K562 (cell line): ENCODE results near the gene C14orf180. TPM values are rescaled to one million over a fixed set of nuclear protein-coding genes. Genes with fewer than 3 reads are reported as not detected.

Source experiments
- ATAC-seq: fragments of 200-7000 bp; cut with Tn5 transposase; 3 replicates; pipeline ENCODE4 v1.9.1; 2020; ENCODE audit warnings: moderate library complexity
- Bru-seq: library from RNA; stranded (reverse); fragments of 400-500 nt; gene quantifications from one replicate; lab custom pipeline; 2021; lab: Mats Ljungman, UMichigan
- BruChase-seq, 2 experiments: library from RNA; stranded (reverse); fragments of 400-500 nt; gene quantifications; one replicate each; lab custom pipeline; 2021; lab: Mats Ljungman, UMichigan
- BruUV-seq: library from RNA; stranded (reverse); fragments of 400-500 nt; replicated peaks from 2 replicates; lab custom pipeline; 2021; lab: Mats Ljungman, UMichigan
- CTCF ChIA-PET: fragments of 300-600 bp; formaldehyde crosslinking; extraction: SDS; loops from one replicate; lab custom pipeline; 2021; ENCODE audit warnings: low intra/inter-chr PET ratio; lab: Yijun Ruan, JAX
- POLR2A ChIA-PET: fragments of 300-600, 350-650 bp; sonication (Branson Sonifier 250); formaldehyde crosslinking; extraction: SDS; loops from one replicate; lab custom pipeline; 2021; ENCODE audit warnings: antibody characterized with exemption, inconsistent platforms; lab: Yijun Ruan, JAX
- DNase-seq, 4 experiments: peaks; one replicate each; pipeline versions ENCODE4 v3.0.0 to v3.0.0-alpha.2; 2011 to 2018; ENCODE audit warnings: low spot score in 3 of 4, mixed read lengths in 3 of 4; ENCODE audit errors: extremely low read depth in 1 of 4
- FAIRE-seq: peaks from 2 replicates; lab custom pipeline; 2011; peaks lifted over from hg19 to GRCh38; lab: Jason Lieb, UNC
- H2AFZ ChIP-seq: 2 replicates; pipeline ENCODE4 v1.6.0; 2011; ENCODE audit warnings: low read depth, low read length, control low read depth, inconsistent platforms
- H3K27ac ChIP-seq: fragments of 200-600 bp; 3 replicates; pipeline ENCODE4 v1.8.0; 2011; ENCODE audit warnings: low read depth, mild to moderate bottlenecking, control low read depth, inconsistent platforms, low read length, moderate library complexity, mixed read lengths; ENCODE audit errors: extremely low read depth
- H3K27me3 ChIP-seq, 2 experiments: fragments of 300-600 bp in 1 of 2; 2 replicates in 1 of 2; 3 replicates in 1 of 2; pipeline versions ENCODE4 v1.6.0 to v1.8.0; 2011; ENCODE audit warnings: inconsistent platforms in 2 of 2, low read length in 2 of 2, mild to moderate bottlenecking in 1 of 2, mixed read lengths in 1 of 2, moderate library complexity in 1 of 2; ENCODE audit not compliant: control insufficient read depth in 2 of 2, insufficient read depth in 2 of 2
- H3K36me3 ChIP-seq: fragments of 300-600 bp; 3 replicates; pipeline ENCODE4 v1.8.0; 2011; ENCODE audit warnings: mild to moderate bottlenecking, low read length, inconsistent platforms; ENCODE audit not compliant: control insufficient read depth, insufficient read depth
- H3K4me1 ChIP-seq, 2 experiments: fragments of 200-600 bp in 1 of 2; replicated peaks in 1 of 2; 2 replicates in 1 of 2; 3 replicates in 1 of 2; pipeline versions ENCODE4 v1.5.1 to v1.8.0; 2011; ENCODE audit warnings: inconsistent platforms in 2 of 2, low read length in 2 of 2, mild to moderate bottlenecking in 1 of 2, mixed read lengths in 1 of 2, moderate library complexity in 1 of 2; ENCODE audit not compliant: control insufficient read depth in 2 of 2, insufficient read depth in 2 of 2
- H3K4me2 ChIP-seq: 2 replicates; pipeline ENCODE4 v1.6.1; 2011; ENCODE audit warnings: low read length, control low read depth, inconsistent platforms, mixed read lengths; ENCODE audit not compliant: insufficient read depth
- H3K4me3 ChIP-seq: fragments of 200-600 bp; sonication (generic), shearing (Covaris generic); 2 replicates; pipeline ENCODE4 v1.5.1; 2016; ENCODE audit warnings: control low read depth, inconsistent platforms
- H3K79me2 ChIP-seq: fragments of 200-600 bp; 3 replicates; pipeline ENCODE4 v1.8.0; 2011; ENCODE audit warnings: low read length, inconsistent platforms; ENCODE audit not compliant: control insufficient read depth, insufficient read depth
- H3K9ac ChIP-seq, 2 experiments: 2 replicates each; pipeline versions ENCODE4 v1.6.0 to v1.6.1; 2011; ENCODE audit warnings: low read depth in 2 of 2, low read length in 2 of 2, control low read depth in 1 of 2, inconsistent platforms in 1 of 2, mild to moderate bottlenecking in 1 of 2, mixed read lengths in 1 of 2; ENCODE audit not compliant: insufficient read depth in 1 of 2
- H3K9me1 ChIP-seq: one replicate; pipeline ENCODE4 v1.6.0; 2011; ENCODE audit warnings: inconsistent platforms, mild to moderate bottlenecking, low read length, moderate library complexity; ENCODE audit not compliant: control insufficient read depth, insufficient read depth
- H3K9me3 ChIP-seq: replicated peaks from 2 replicates; pipeline ENCODE4 v1.5.1; 2011; ENCODE audit warnings: low read depth, low read length, inconsistent platforms; ENCODE audit not compliant: control insufficient read depth, insufficient read depth
- H4K20me1 ChIP-seq: replicated peaks from 2 replicates; pipeline ENCODE4 v1.6.1; 2011; ENCODE audit warnings: low read length, inconsistent platforms, mixed read lengths; ENCODE audit not compliant: control insufficient read depth, insufficient read depth
- ATF4 ChIP-seq: fragments of 450-650 bp; formaldehyde crosslinking; IDR thresholded peaks from 2 replicates; pipeline ENCODE4 v1.4.0; 2022; ENCODE audit warnings: mild to moderate bottlenecking, moderate library complexity
- CREB5 ChIP-seq: fragments of 250-450 bp; sonication (Bioruptor Pico); IDR thresholded peaks from 2 replicates; pipeline ENCODE4 v1.5.0; 2020; ENCODE audit warnings: mild to moderate bottlenecking
- NCOA2 ChIP-seq, 2 experiments: fragments of 450-650 bp; IDR thresholded peaks; 2 replicates each; pipeline ENCODE4 v1.6.1; 2018; ENCODE audit warnings: mild to moderate bottlenecking in 2 of 2, moderate library complexity in 1 of 2; ENCODE audit not compliant: partially characterized antibody in 2 of 2
- NKRF ChIP-seq: fragments of 450-650 bp; IDR thresholded peaks from 2 replicates; pipeline ENCODE4 v1.6.1; 2016; ENCODE audit warnings: borderline replicate concordance
- PRMT5 ChIP-seq: sonication (generic); formaldehyde crosslinking; IDR thresholded peaks from 2 replicates; pipeline ENCODE4 v1.5.0; 2020; ENCODE audit warnings: missing genetic modification reagents
- TEAD2 ChIP-seq: fragments of 450-650 bp; IDR thresholded peaks from 2 replicates; pipeline ENCODE4 v1.6.1; 2016; ENCODE audit warnings: missing genetic modification characterization, control low read depth, missing compliant biosample characterization
- THRA ChIP-seq: fragments of 450-650 bp; IDR thresholded peaks from 2 replicates; pipeline ENCODE4 v1.6.1; 2017; ENCODE audit warnings: mild to moderate bottlenecking, moderate library complexity
- ZBTB7A ChIP-seq: IDR thresholded peaks from 2 replicates; pipeline ENCODE4 v1.6.1; 2011; ENCODE audit warnings: low read depth, mild to moderate bottlenecking, low read length, moderate library complexity, borderline replicate concordance; ENCODE audit not compliant: control insufficient read depth
- ZNF280A ChIP-seq: fragments of 450-650 bp; IDR thresholded peaks from 2 replicates; pipeline ENCODE4 v1.6.1; 2018; ENCODE audit warnings: mild to moderate bottlenecking, low read depth; ENCODE audit not compliant: partially characterized antibody
- WGBS: fragments of 100-300 bp; shearing (Covaris generic); methylation state at CpG from one replicate; pipeline ENCODE4 v1.1.6; 2016; ENCODE audit warnings: low coverage, mixed read lengths; ENCODE audit not compliant: insufficient coverage; ENCODE audit errors: missing lambda C conversion rate; 5-methylcytosine and 5-hydroxymethylcytosine counted together
- in situ Hi-C: fragments of 300-500 bp; cut with MboI; formaldehyde crosslinking; loops from 4 replicates; pipeline ENCODE4 v1.15.0; 2018; ENCODE audit warnings: inconsistent platforms, mixed read lengths
- intact Hi-C: fragments of 100-400 bp; cut with micrococcal nuclease; formaldehyde crosslinking; loops from 2 replicates; pipeline ENCODE4 v1.14.2; 2022
- long read RNA-seq, 3 experiments: library from polyadenylated mRNA in 2 of 3; library from RNA in 1 of 3; unstranded in 2 of 3; stranded (forward) in 1 of 3; transcript quantifications; one replicate each; pipeline ENCODE4 v2.0.0, GENCODE V29; 2019 to 2022
- polyA minus RNA-seq, 3 experiments: library from RNA; depleted of rRNA, polyadenylated mRNA; stranded (reverse); fragments of >200 nt; gene quantifications; 2 replicates each; pipeline ENCODE4 v1.2.3, GENCODE V29; 2011
- polyA plus RNA-seq, 8 experiments: library from polyadenylated mRNA; depleted of rRNA in 4 of 8; stranded (reverse) in 5 of 8; unstranded in 3 of 8; fragments of >200 nt; fragmentation: Nextera tagmentation in 2 of 8; fragmentation: Illumina TruSeq in 1 of 8; extraction: Ambion mirVana in 2 of 8; extraction: Trizol in 1 of 8; gene quantifications; 2 replicates each; pipeline versions ENCODE4 v1.2.1 to v1.2.3, GENCODE V29; 2011 to 2014; ENCODE audit warnings: inconsistent platforms in 1 of 8, missing spikeins in 1 of 8
- total RNA-seq, 7 experiments: library from RNA; depleted of rRNA in 6 of 7; stranded (reverse); fragments of >200 nt in 6 of 7; fragmentation: Illumina TruSeq in 2 of 7; extraction: Trizol in 2 of 7; gene quantifications; 2 replicates each; pipeline versions ENCODE4 v1.2.1 to v1.2.3, GENCODE V29; 2011 to 2021; ENCODE audit warnings: low replicate concordance in 1 of 7

Gene C14orf180
- not detected in 2 replicates for total RNA-seq (2011; cell fraction: chromatin; rRNA removed; ENCODE audit: low replicate concordance)
- total RNA-seq (2011; cell fraction: nucleolus; rRNA removed), result not detected in 2 replicates
- total RNA-seq (2011; cell fraction: nucleoplasm; rRNA removed), result not detected in 2 replicates
- total RNA-seq (2014; rRNA removed), result not detected in 2 replicates
- not detected in 2 replicates for total RNA-seq (2014; rRNA removed; fragmentation: Illumina TruSeq; extraction: Trizol)
- not detected in 2 replicates for total RNA-seq (2015; rRNA removed; fragmentation: Illumina TruSeq; extraction: Trizol)
- not detected in 2 replicates for total RNA-seq (2021)
- not detected in 2 replicates for polyA plus RNA-seq (2011; rRNA removed)
- polyA plus RNA-seq (2011; cell fraction: cytosol; rRNA removed), result 0.04 TPM in 1 of 2 replicates, not detected in the other
- polyA plus RNA-seq (2011; cell fraction: nucleus; rRNA removed), result 0.20 TPM in 1 of 2 replicates, not detected in the other
- polyA plus RNA-seq (2012), result 0.10 and 0.11 TPM in 2 replicates
- not detected in 2 replicates for polyA plus RNA-seq (2014; fragmentation: Illumina TruSeq; extraction: Trizol)
- not detected for polyA plus RNA-seq (2014; fragmentation: Nextera tagmentation; extraction: Ambion mirVana)
- not detected in 2 replicates for polyA plus RNA-seq (2014; rRNA removed)
- polyA minus RNA-seq (2011; rRNA and poly(A)+ RNA removed), result not detected in 2 replicates
- polyA minus RNA-seq (2011; cell fraction: cytosol; rRNA and poly(A)+ RNA removed), result not detected in 2 replicates
- polyA minus RNA-seq (2011; cell fraction: nucleus; rRNA and poly(A)+ RNA removed), result not detected in 2 replicates
- percentile 8 among the genes with signal in this experiment for Bru-seq, nascent RNA
- not detected for BruChase-seq, experiment 1, labeled RNA remaining after a 2-hour chase
- BruChase-seq, experiment 2, labeled RNA remaining after a 6-hour chase, result not detected
- long read RNA-seq, experiment 1, result 0 reads
- long read RNA-seq, experiment 2, result 0 reads
- long read RNA-seq, experiment 3, result 0 reads

- WGBS, result 7% methylated on average over 9 of the region's 17 CpGs
- ATAC-seq (no peak), DNase-seq (no peak), FAIRE-seq (no peak)
- ChIA-PET CTCF (no interaction called here), POLR2A (no interaction called here)
- H3K9ac ChIP-seq, result 0 out of 4 replicates have a peak within 1 kb of the TSS, but pooled peaks of 1 of the 2 experiments have one; percentile 26
- no peaks in the 10 kb centered on the region for H3K9me1 ChIP-seq
- no peaks in the 10 kb centered on the region for H3K9me3 ChIP-seq
- H3K4me1 ChIP-seq, result peaks cover 26 to 94% of the 10 kb centered on the region in 2 experiments
- peaks cover 0 to 5% of the 10 kb centered on the region in 2 experiments; a peak in 1 of 5 replicates for H3K27me3 ChIP-seq
- H3K36me3 ChIP-seq, result no peaks in the 10 kb centered on the region
- no peak within 1 kb of the TSS for H3K4me3 ChIP-seq
- BruUV-seq, result no TSS peak
- no peak within 1 kb of the TSS for H2AFZ ChIP-seq
- H3K4me2 ChIP-seq, result no peak within 1 kb of the TSS
- H3K27ac ChIP-seq, result no peak within 1 kb of the TSS
- intact Hi-C loops (no loop called here), in situ Hi-C loops (no loop called here)
- H4K20me1 ChIP-seq, result no peaks in the 10 kb centered on the region
- H3K79me2 ChIP-seq, result no peaks in the 10 kb centered on the region
- TF ChIP-seq NCOA2 (IDR thresholded peaks at IDR 0.05; ENCODE audit: partially characterized antibody in 2 of 2) (no peak), TEAD2 (tag) (no peak), PRMT5 (CRISPR knock-in tag) (no peak), ZNF280A (no peak), CREB5 (CRISPR knock-in tag) (no peak), ATF4 (CRISPR knock-in tag) (no peak), ZBTB7A (no peak), NKRF (no peak), THRA (no peak)
Observed at GRCh38 chr14:104579507-104579906, at the start of gene C14orf180. Gene C14orf180, plus strand, starts transcription at chr14:104579764. Its CDS starts 6,667 bp downstream, at chr14:104586431.
